GM19324 (cell line): ENCODE results near the gene ITSN1.
A peak's percentile ranks its signal among the peaks of the same experiment; 100 is the strongest.

Experiments
- ATAC-seq: cut with Tn5 transposase; IDR thresholded peaks from one replicate; pipeline ENCODE4 v1.9.1; 2021; ENCODE audit warnings: mild to moderate bottlenecking, moderate library complexity; ENCODE audit not compliant: unreplicated experiment, low FRiP score

ITSN1 gene

GRCh38 chr21:33943293-33943692 lies 301.0 kb downstream of the ITSN1 start:
- no peak for ATAC-seq

GRCh38 chr21:33944185-33944763 lies 302.0 kb downstream of the ITSN1 start:
- no peak for ATAC-seq

- no peak for ATAC-seq
These were observed 303.5 kb downstream of the ITSN1 start for GRCh38 chr21:33945652-33946270.

- peak; percentile 45 for ATAC-seq
These were observed 305.3 kb downstream of the ITSN1 start for GRCh38 chr21:33947451-33948095.

- ATAC-seq, result peak; percentile 58
These were observed 306.0 kb downstream of the ITSN1 start for GRCh38 chr21:33948096-33948950.

GRCh38 chr21:33948951-33949444 lies 306.7 kb downstream of the ITSN1 start:
- ATAC-seq, result no peak
